Subcutaneous adipose tissue (tissue), 4 donors: ENCODE measurements around the gene KERA. TPM values are rescaled to one million over a fixed set of nuclear protein-coding genes. Genes with fewer than 3 reads are reported as not detected.

ENCODE experiments used
- total RNA-seq, 4 donors: library from RNA; depleted of rRNA; stranded (reverse); fragments of >200 nt; gene quantifications; one replicate each; pipeline ENCODE4 v1.1.0, GENCODE V29; 2016
- TF ChIP-seq, protein P1 (sequence below): fragments of 450-650 bp; IDR thresholded peaks from one replicate; pipeline ENCODE4 v1.5.1; 2016; ENCODE audit warnings: low read depth, mild to moderate bottlenecking, control low read depth, antibody characterized with exemption, moderate library complexity

KERA gene
- total RNA-seq, 4 donors from 2014 or later, result not detected

- TF ChIP-seq, protein P1, sequence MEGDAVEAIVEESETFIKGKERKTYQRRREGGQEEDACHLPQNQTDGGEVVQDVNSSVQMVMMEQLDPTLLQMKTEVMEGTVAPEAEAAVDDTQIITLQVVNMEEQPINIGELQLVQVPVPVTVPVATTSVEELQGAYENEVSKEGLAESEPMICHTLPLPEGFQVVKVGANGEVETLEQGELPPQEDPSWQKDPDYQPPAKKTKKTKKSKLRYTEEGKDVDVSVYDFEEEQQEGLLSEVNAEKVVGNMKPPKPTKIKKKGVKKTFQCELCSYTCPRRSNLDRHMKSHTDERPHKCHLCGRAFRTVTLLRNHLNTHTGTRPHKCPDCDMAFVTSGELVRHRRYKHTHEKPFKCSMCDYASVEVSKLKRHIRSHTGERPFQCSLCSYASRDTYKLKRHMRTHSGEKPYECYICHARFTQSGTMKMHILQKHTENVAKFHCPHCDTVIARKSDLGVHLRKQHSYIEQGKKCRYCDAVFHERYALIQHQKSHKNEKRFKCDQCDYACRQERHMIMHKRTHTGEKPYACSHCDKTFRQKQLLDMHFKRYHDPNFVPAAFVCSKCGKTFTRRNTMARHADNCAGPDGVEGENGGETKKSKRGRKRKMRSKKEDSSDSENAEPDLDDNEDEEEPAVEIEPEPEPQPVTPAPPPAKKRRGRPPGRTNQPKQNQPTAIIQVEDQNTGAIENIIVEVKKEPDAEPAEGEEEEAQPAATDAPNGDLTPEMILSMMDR, result no peak
Observed at GRCh38 chr12:91091916-91092715, 34.3 kb upstream of the KERA start.

DNA sequence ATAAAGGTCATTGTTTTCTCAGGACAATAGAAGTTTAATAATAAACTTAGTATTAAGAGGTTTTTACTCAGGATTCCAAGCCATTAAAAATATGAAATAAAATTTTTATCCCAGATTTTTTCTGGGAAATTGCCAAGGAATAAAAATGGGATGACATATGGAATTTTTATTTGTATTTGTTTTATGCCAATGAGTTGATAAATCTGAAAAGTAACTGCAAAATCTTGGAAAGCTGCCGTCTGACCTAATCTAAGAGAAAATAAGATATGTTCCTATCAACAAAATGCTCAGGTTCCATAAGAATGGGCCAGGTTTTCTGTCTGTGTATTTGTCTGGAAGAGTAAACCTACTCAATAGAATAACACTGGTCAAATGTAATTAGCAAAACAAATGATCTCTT lies 22.2 kb upstream of the KERA start:
- TF ChIP-seq, protein P1, result no peak

GRCh38 chr12:91078501-91078900 lies 20.7 kb upstream of the KERA start:
- TF ChIP-seq, protein P1, result no peak

DNA sequence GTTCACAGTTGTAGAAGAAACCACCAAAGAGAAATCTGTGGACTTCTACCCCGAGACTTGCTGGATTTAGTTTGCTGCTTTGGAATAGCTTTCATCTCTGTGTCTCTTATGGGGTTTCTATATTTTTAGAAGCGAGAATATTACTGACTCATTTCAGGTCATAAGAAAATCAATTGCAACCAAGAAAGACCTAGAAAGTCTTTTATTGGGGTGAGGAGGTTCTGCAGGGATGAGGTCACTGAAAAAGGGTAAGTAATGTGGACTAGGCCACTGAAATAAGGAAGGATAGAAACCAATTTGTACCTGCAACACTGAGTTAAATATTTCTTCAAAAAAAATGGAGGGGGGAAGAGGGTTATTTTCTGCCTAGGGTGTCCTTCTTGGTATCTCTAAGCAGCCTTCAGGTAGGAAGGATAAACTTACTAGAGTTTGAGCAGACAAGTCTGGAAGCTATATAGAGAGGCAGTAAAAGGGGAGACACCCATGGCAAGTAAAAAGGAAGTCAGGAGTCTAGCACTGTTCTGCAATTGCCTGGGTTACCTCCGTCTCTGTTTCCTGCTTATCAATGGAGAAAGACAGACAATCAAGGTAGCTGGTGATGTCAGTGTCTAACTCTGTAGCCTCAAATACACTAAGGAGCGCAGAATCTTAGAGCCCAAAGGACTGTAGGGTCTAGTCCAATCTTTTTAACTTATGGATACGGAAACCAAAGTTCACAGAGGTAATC lies 19.6 kb upstream of the KERA start:
- TF ChIP-seq, protein P1, result no peak

- TF ChIP-seq, protein P1, result no peak
Observed at GRCh38 chr12:91074851-91075250, 17.0 kb upstream of the KERA start.

- TF ChIP-seq, protein P1, result no peak
Observed at GRCh38 chr12:91074154-91074709, 16.4 kb upstream of the KERA start.

DNA sequence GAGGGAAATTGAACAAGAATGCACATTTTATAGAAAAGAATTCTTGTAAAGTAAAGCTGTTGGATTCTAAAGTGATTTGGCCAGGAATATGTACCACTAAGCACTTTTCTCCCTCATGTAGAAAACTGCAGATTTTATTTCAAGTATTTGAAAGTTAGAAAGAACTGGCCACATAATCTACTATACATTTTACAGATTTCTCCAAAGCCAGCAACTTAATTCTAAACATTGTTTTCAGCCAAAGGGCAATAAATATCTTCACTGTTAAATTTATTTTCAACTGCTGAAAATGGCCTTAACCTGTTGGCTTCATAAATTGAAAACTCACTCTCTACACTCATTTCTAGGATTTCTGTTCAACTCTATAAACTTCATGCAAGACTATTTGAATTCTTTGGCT lies 15.6 kb upstream of the KERA start:
- TF ChIP-seq, protein P1, result no peak
